ENCODE measurements around the gene SEZ6. TPM values are rescaled to one million over a fixed set of nuclear protein-coding genes. Genes with fewer than 3 reads are reported as not detected.

SEZ6 gene
- total RNA-seq, 1 donor from 2014 or later, result 6.7 TPM

GRCh38 chr17:28944343-28944742 lies 61.5 kb downstream of the SEZ6 start:
- no peaks in the 10 kb centered on the region for H3K36me3 Mint-ChIP-seq (ENCODE audit: unreplicated experiment)
- peaks cover 8% of the 10 kb centered on the region for H3K9me3 Mint-ChIP-seq (ENCODE audit: unreplicated experiment)
- H3K4me3 Mint-ChIP-seq (ENCODE audit: unreplicated experiment), result no peak overlapping the region
- peaks cover 6% of the 10 kb centered on the region for H3K27me3 Mint-ChIP-seq (ENCODE audit: unreplicated experiment)
- no peak for TF ChIP-seq CTCF (IDR thresholded peaks at IDR 0.05; ENCODE audit: partially characterized antibody, unreplicated experiment)
- no peak overlapping the region for H3K27ac Mint-ChIP-seq (ENCODE audit: unreplicated experiment)
- peaks cover 42% of the 10 kb centered on the region for H3K4me1 Mint-ChIP-seq (ENCODE audit: low read depth, unreplicated experiment)
- DNase-seq, result no peak

- H3K4me3 Mint-ChIP-seq (ENCODE audit: unreplicated experiment), result no peak overlapping the region
- DNase-seq, result no peak
- H3K4me1 Mint-ChIP-seq (ENCODE audit: low read depth, unreplicated experiment), result peaks cover 43% of the 10 kb centered on the region
- no peak for TF ChIP-seq CTCF (IDR thresholded peaks at IDR 0.05; ENCODE audit: partially characterized antibody, unreplicated experiment)
- H3K9me3 Mint-ChIP-seq (ENCODE audit: unreplicated experiment), result peaks cover 2% of the 10 kb centered on the region
- no peaks in the 10 kb centered on the region for H3K27me3 Mint-ChIP-seq (ENCODE audit: unreplicated experiment)
- no peaks in the 10 kb centered on the region for H3K36me3 Mint-ChIP-seq (ENCODE audit: unreplicated experiment)
- no peak overlapping the region for H3K27ac Mint-ChIP-seq (ENCODE audit: unreplicated experiment)
Observed at GRCh38 chr17:28942925-28943324, 62.9 kb downstream of the SEZ6 start.

GRCh38 chr17:28941251-28941650 lies 64.6 kb downstream of the SEZ6 start:
- no peak for TF ChIP-seq CTCF (IDR thresholded peaks at IDR 0.05; ENCODE audit: partially characterized antibody, unreplicated experiment)
- H3K27me3 Mint-ChIP-seq (ENCODE audit: unreplicated experiment), result peaks cover 3% of the 10 kb centered on the region
- peaks cover 2% of the 10 kb centered on the region for H3K9me3 Mint-ChIP-seq (ENCODE audit: unreplicated experiment)
- DNase-seq, result no peak
- H3K4me3 Mint-ChIP-seq (ENCODE audit: unreplicated experiment), result peak overlapping the region; percentile 66
- H3K27ac Mint-ChIP-seq (ENCODE audit: unreplicated experiment), result peak overlapping the region; percentile 68
- peaks cover 45% of the 10 kb centered on the region for H3K4me1 Mint-ChIP-seq (ENCODE audit: low read depth, unreplicated experiment)
- no peaks in the 10 kb centered on the region for H3K36me3 Mint-ChIP-seq (ENCODE audit: unreplicated experiment)

- no peaks in the 10 kb centered on the region for H3K36me3 Mint-ChIP-seq (ENCODE audit: unreplicated experiment)
- H3K27ac Mint-ChIP-seq (ENCODE audit: unreplicated experiment), result peak overlapping the region; percentile 62
- H3K4me1 Mint-ChIP-seq (ENCODE audit: low read depth, unreplicated experiment), result peaks cover 48% of the 10 kb centered on the region
- peaks cover 3% of the 10 kb centered on the region for H3K27me3 Mint-ChIP-seq (ENCODE audit: unreplicated experiment)
- DNase-seq, result peak; percentile 27
- peaks cover 2% of the 10 kb centered on the region for H3K9me3 Mint-ChIP-seq (ENCODE audit: unreplicated experiment)
- TF ChIP-seq CTCF (IDR thresholded peaks at IDR 0.05; ENCODE audit: partially characterized antibody, unreplicated experiment), result no peak
- H3K4me3 Mint-ChIP-seq (ENCODE audit: unreplicated experiment), result peak overlapping the region; percentile 66
Observed at GRCh38 chr17:28940675-28941074, 65.2 kb downstream of the SEZ6 start.

GRCh38 chr17:28940142-28940541 lies 65.7 kb downstream of the SEZ6 start:
- peaks cover 3% of the 10 kb centered on the region for H3K27me3 Mint-ChIP-seq (ENCODE audit: unreplicated experiment)
- H3K9me3 Mint-ChIP-seq (ENCODE audit: unreplicated experiment), result peaks cover 1% of the 10 kb centered on the region
- H3K4me1 Mint-ChIP-seq (ENCODE audit: low read depth, unreplicated experiment), result peaks cover 46% of the 10 kb centered on the region
- TF ChIP-seq CTCF (IDR thresholded peaks at IDR 0.05; ENCODE audit: partially characterized antibody, unreplicated experiment), result no peak
- H3K36me3 Mint-ChIP-seq (ENCODE audit: unreplicated experiment), result no peaks in the 10 kb centered on the region
- no peak for DNase-seq
- H3K27ac Mint-ChIP-seq (ENCODE audit: unreplicated experiment), result peak overlapping the region; percentile 69
- peak overlapping the region; percentile 66 for H3K4me3 Mint-ChIP-seq (ENCODE audit: unreplicated experiment)
